Muscle layer of colon (tissue), 2 donors: ENCODE measurements around the gene ATOH8.

Source experiments
- H3K27ac ChIP-seq: one replicate; pipeline ENCODE4 v1.7.0; 2013; ENCODE audit warnings: low read depth, mild to moderate bottlenecking, low read length, moderate library complexity
- H3K27me3 ChIP-seq, 2 donors: one replicate each; pipeline ENCODE4 v1.7.0; 2013; ENCODE audit warnings: low read length in 2 of 2, mild to moderate bottlenecking in 2 of 2; ENCODE audit not compliant: insufficient read depth in 2 of 2, control insufficient read depth in 1 of 2
- H3K36me3 ChIP-seq: one replicate; pipeline ENCODE4 v1.7.0; 2013; ENCODE audit warnings: mild to moderate bottlenecking, low read length; ENCODE audit not compliant: insufficient read depth
- H3K4me1 ChIP-seq: one replicate; pipeline ENCODE4 v1.7.0; 2013; ENCODE audit warnings: mild to moderate bottlenecking, low read length; ENCODE audit not compliant: insufficient read depth
- H3K4me3 ChIP-seq, 2 donors: one replicate each; pipeline ENCODE4 v1.7.0; 2013; ENCODE audit warnings: low read length in 2 of 2, low read depth in 1 of 2, mild to moderate bottlenecking in 1 of 2, moderate library complexity in 1 of 2
- H3K9ac ChIP-seq: one replicate; pipeline ENCODE4 v1.7.0; 2013; ENCODE audit warnings: low read length
- H3K9me3 ChIP-seq: one replicate; pipeline ENCODE4 v1.7.0; 2013; ENCODE audit warnings: mild to moderate bottlenecking, low read length
- donor health status: abdominal sarcoma.
- donor health status: Adenocarcinoma of cecum.

ATOH8 gene

GRCh38 chr2:85769983-85770362 lies 16.2 kb downstream of the ATOH8 start:
- Histone ChIP-seq H3K9me3 (no peaks in the 10 kb centered on the region), H3K9ac (no peak overlapping the region), H3K36me3 (peaks cover 8% of the 10 kb centered on the region), H3K4me1 (peaks cover 70% of the 10 kb centered on the region), H3K4me3 (no peak overlapping the region), H3K27me3 (no peaks in the 10 kb centered on the region), H3K27ac (no peak overlapping the region)

- H3K27ac ChIP-seq = no peak overlapping the region
- H3K4me1 ChIP-seq = peaks cover 73% of the 10 kb centered on the region
- H3K9me3 ChIP-seq = no peaks in the 10 kb centered on the region
- peaks cover 4% of the 10 kb centered on the region for H3K36me3 ChIP-seq
- no peak overlapping the region for H3K9ac ChIP-seq
- no peaks in the 10 kb centered on the region for H3K27me3 ChIP-seq
- no peak overlapping the region for H3K4me3 ChIP-seq
Observed at GRCh38 chr2:85770369-85770768, 16.6 kb downstream of the ATOH8 start.

- Histone ChIP-seq H3K4me1 (peaks cover 78% of the 10 kb centered on the region), H3K27ac (peak overlapping the region; percentile 86), H3K9ac (no peak overlapping the region), H3K4me3 (peak overlapping the region in 1 of 2 donors; percentile 42), H3K27me3 (no peaks in the 10 kb centered on the region), H3K36me3 (peaks cover 4% of the 10 kb centered on the region), H3K9me3 (no peaks in the 10 kb centered on the region)
Observed at GRCh38 chr2:85770786-85771409, 17.1 kb downstream of the ATOH8 start.

- Histone ChIP-seq H3K4me1 (peaks cover 79% of the 10 kb centered on the region), H3K36me3 (peaks cover 8% of the 10 kb centered on the region), H3K9ac (no peak overlapping the region), H3K4me3 (peak overlapping the region in 1 of 2 donors; percentile 42), H3K9me3 (no peaks in the 10 kb centered on the region), H3K27me3 (no peaks in the 10 kb centered on the region), H3K27ac (peak overlapping the region; percentile 86)
Observed at GRCh38 chr2:85771486-85771885, 17.7 kb downstream of the ATOH8 start.

- peak overlapping the region; percentile 74 for H3K9ac ChIP-seq
- H3K4me3 ChIP-seq = peak overlapping the region in 1 of 2 donors; percentile 55
- peak overlapping the region; percentile 86 for H3K27ac ChIP-seq
- peaks cover 79% of the 10 kb centered on the region for H3K4me1 ChIP-seq
- H3K9me3 ChIP-seq = no peaks in the 10 kb centered on the region
- no peaks in the 10 kb centered on the region for H3K27me3 ChIP-seq
- H3K36me3 ChIP-seq = peaks cover 9% of the 10 kb centered on the region
Observed at GRCh38 chr2:85772019-85772745, 18.4 kb downstream of the ATOH8 start.

GRCh38 chr2:85772841-85773491 lies 19.2 kb downstream of the ATOH8 start:
- Histone ChIP-seq H3K4me1 (peaks cover 82% of the 10 kb centered on the region), H3K27ac (peak overlapping the region; percentile 86), H3K9ac (peak overlapping the region; percentile 74), H3K4me3 (peak overlapping the region; percentile 16 to 55), H3K9me3 (no peaks in the 10 kb centered on the region), H3K27me3 (no peaks in the 10 kb centered on the region), H3K36me3 (peaks cover 5% of the 10 kb centered on the region)

- H3K36me3 ChIP-seq = peaks cover 4% of the 10 kb centered on the region
- H3K27me3 ChIP-seq = no peaks in the 10 kb centered on the region
- peaks cover 75% of the 10 kb centered on the region for H3K4me1 ChIP-seq
- peak overlapping the region; percentile 86 for H3K27ac ChIP-seq
- H3K9me3 ChIP-seq = no peaks in the 10 kb centered on the region
- H3K9ac ChIP-seq = no peak overlapping the region
- peak overlapping the region in 1 of 2 donors; percentile 11 for H3K4me3 ChIP-seq
Observed at GRCh38 chr2:85773692-85774091, 19.9 kb downstream of the ATOH8 start.

- H3K9ac ChIP-seq = no peak overlapping the region
- no peaks in the 10 kb centered on the region for H3K9me3 ChIP-seq
- H3K4me3 ChIP-seq = peak overlapping the region in 1 of 2 donors; percentile 11
- H3K36me3 ChIP-seq = peaks cover 4% of the 10 kb centered on the region
- peak overlapping the region; percentile 86 for H3K27ac ChIP-seq
- peaks cover 72% of the 10 kb centered on the region for H3K4me1 ChIP-seq
- no peaks in the 10 kb centered on the region for H3K27me3 ChIP-seq
Observed at GRCh38 chr2:85774126-85774978, 20.6 kb downstream of the ATOH8 start.

- Histone ChIP-seq H3K27me3 (no peaks in the 10 kb centered on the region), H3K4me1 (peaks cover 64% of the 10 kb centered on the region), H3K4me3 (no peak overlapping the region), H3K36me3 (peaks cover 15% of the 10 kb centered on the region), H3K9ac (no peak overlapping the region), H3K27ac (no peak overlapping the region), H3K9me3 (no peaks in the 10 kb centered on the region)
Observed at GRCh38 chr2:85775406-85776381, 21.9 kb downstream of the ATOH8 start.

- Histone ChIP-seq H3K4me1 (peaks cover 57% of the 10 kb centered on the region), H3K9me3 (no peaks in the 10 kb centered on the region), H3K36me3 (peaks cover 15% of the 10 kb centered on the region), H3K9ac (no peak overlapping the region), H3K4me3 (no peak overlapping the region), H3K27ac (no peak overlapping the region), H3K27me3 (no peaks in the 10 kb centered on the region)
Observed at GRCh38 chr2:85776672-85777071, 22.9 kb downstream of the ATOH8 start.
